Endothelial cell of hepatic sinusoid (primary cell): ENCODE data around the gene ARSG.

ENCODE experiments used
- in situ Hi-C: cut with HindIII; loops from 2 replicates; pipeline ENCODE4 v1.10.0; 2017; ENCODE audit warnings: low sequenced_read_pairs

ARSG gene

GRCh38 chr17:68462381-68463210 lies 171.3 kb downstream of the ARSG start:
- in situ Hi-C loops = no loop called here

- in situ Hi-C loops = no loop called here
These were observed 172.1 kb downstream of the ARSG start for GRCh38 chr17:68463211-68464019.

- in situ Hi-C loops = no loop called here
These were observed 177.0 kb downstream of the ARSG start for GRCh38 chr17:68468334-68468733.

- in situ Hi-C loops = no loop called here
These were observed 177.5 kb downstream of the ARSG start for GRCh38 chr17:68468788-68469187.
